PFSK-1 (cell line): ENCODE data around the gene LHPP.

Experiments used
- FOXP2 ChIP-seq: optimal IDR thresholded peaks from 2 replicates; pipeline ENCODE3; 2011; ENCODE audit warnings: borderline replicate concordance, control low read depth, inconsistent platforms; ENCODE audit not compliant: insufficient read depth; ENCODE audit errors: extremely low read length, extremely low read depth
- POLR2AphosphoS5 ChIP-seq: IDR thresholded peaks from 2 replicates; pipeline ENCODE4 v1.6.1; 2012; ENCODE audit warnings: low read depth, mild to moderate bottlenecking, control low read depth, low read length, moderate library complexity
- SIN3A ChIP-seq: IDR thresholded peaks from 2 replicates; pipeline ENCODE4 v1.6.1; 2012; ENCODE audit warnings: mild to moderate bottlenecking, low read length, moderate library complexity, borderline replicate concordance; ENCODE audit not compliant: insufficient read depth
- TAF1 ChIP-seq: IDR thresholded peaks from 2 replicates; pipeline ENCODE4 v1.6.1; 2012; ENCODE audit warnings: low read length, control low read depth, borderline replicate concordance; ENCODE audit not compliant: insufficient read depth
- TF ChIP-seq, protein P1 (sequence below), 2 experiments: IDR thresholded peaks; 2 replicates each; pipeline versions ENCODE4 v1.6.1 to v1.8.0; 2011 to 2012; ENCODE audit warnings: low read depth in 2 of 2, low read length in 2 of 2, control low read depth in 1 of 2, inconsistent platforms in 1 of 2, mild to moderate bottlenecking in 1 of 2, moderate library complexity in 1 of 2; ENCODE audit not compliant: insufficient read depth in 1 of 2

The LHPP gene

DNA sequence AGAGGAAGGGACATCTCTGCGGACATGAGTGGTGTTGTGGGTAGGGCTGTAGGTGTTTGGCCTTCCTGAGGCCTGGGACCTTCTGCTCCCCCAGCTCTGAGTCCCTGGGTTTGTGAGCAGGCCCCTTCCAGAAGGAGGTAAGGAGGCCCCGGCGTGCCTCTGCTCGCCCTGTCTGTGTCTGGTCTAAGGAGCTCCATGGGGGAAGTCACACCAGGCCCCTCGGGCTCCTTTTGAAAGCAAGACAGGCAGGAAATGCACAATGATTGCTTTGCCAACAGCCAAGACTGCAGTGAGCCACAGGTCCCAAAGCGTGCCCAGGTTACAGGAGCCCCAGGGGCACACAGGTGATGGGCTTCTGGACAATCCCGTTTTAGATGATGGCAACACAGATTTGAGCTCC lies 193.1 kb downstream of the LHPP start:
- TF ChIP-seq POLR2AphosphoS5 (no peak), TAF1 (no peak), SIN3A (no peak), FOXP2 (no peak)
- TF ChIP-seq, protein P1, sequence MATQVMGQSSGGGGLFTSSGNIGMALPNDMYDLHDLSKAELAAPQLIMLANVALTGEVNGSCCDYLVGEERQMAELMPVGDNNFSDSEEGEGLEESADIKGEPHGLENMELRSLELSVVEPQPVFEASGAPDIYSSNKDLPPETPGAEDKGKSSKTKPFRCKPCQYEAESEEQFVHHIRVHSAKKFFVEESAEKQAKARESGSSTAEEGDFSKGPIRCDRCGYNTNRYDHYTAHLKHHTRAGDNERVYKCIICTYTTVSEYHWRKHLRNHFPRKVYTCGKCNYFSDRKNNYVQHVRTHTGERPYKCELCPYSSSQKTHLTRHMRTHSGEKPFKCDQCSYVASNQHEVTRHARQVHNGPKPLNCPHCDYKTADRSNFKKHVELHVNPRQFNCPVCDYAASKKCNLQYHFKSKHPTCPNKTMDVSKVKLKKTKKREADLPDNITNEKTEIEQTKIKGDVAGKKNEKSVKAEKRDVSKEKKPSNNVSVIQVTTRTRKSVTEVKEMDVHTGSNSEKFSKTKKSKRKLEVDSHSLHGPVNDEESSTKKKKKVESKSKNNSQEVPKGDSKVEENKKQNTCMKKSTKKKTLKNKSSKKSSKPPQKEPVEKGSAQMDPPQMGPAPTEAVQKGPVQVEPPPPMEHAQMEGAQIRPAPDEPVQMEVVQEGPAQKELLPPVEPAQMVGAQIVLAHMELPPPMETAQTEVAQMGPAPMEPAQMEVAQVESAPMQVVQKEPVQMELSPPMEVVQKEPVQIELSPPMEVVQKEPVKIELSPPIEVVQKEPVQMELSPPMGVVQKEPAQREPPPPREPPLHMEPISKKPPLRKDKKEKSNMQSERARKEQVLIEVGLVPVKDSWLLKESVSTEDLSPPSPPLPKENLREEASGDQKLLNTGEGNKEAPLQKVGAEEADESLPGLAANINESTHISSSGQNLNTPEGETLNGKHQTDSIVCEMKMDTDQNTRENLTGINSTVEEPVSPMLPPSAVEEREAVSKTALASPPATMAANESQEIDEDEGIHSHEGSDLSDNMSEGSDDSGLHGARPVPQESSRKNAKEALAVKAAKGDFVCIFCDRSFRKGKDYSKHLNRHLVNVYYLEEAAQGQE (IDR thresholded peaks at IDR 0.05; ENCODE audit: insufficient read depth in 1 of 2, low read depth in 2 of 2, low read length in 2 of 2) = no peak

DNA sequence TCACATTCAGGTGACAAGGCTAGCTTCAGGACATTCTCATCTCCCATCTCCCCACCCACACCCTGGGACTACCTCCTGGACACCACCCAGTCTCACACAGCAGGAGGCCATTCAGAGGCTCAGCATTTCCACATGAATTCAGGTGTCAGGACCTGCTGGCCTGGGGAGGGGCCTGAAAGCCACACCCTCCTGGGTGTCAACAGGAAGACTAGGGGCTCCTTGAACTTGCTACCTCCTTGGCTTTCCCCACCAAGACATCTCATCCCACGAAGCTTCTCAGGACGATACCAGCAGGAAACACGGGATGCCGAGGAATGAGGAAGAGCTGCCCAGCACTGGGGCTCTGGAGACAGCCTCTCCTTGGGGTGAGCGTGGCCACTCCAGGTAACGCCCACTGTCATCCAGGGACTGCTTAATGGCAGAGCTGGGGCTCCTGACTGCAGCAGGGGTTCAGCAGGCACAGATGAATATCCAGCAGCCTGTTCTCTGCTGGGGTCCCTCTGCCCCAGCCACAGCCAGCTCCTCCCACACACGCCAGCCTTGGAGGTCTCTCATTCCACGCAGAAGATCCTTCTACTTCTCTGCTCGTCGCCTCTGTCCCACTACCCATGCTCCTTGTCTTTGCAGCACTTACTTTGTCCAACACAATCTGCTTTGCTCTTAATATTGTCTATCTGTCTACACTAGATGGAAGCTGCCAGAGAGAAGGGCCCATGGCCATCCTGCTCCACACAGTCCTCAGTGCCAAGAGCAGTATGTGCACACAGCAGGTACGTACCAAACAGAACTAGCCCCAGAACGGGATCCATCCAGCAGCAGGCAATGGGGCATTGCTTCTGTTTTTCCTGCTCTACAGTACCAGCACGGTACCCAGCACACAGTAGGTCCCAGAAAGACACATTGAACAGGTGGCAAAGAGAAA lies 193.8 kb downstream of the LHPP start:
- TF ChIP-seq FOXP2 = no peak
- TF ChIP-seq SIN3A = no peak
- TF ChIP-seq POLR2AphosphoS5 = no peak
- TF ChIP-seq, protein P1 (IDR thresholded peaks at IDR 0.05; ENCODE audit: insufficient read depth in 1 of 2, low read depth in 2 of 2, low read length in 2 of 2) = no peak
- TF ChIP-seq TAF1 = no peak

DNA sequence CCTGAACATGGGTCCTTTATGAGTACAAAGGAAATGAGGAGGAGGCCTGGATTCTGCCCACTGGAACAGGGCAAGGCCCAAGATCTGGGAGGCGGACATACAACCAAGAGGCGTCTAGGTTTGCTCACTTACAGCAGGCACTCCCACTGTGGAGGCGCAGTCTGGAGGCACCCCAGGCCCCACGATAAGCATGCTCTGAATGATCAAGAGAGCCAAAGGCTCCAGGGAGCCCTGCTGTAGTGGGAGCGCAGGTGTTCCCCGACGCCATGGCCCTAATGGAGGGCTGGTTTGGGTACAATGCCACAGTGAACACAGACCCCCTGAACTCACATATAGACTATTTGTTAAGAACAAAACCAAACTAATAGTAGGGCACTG lies 194.5 kb downstream of the LHPP start:
- no peak for TF ChIP-seq SIN3A
- TF ChIP-seq TAF1 = no peak
- no peak for TF ChIP-seq POLR2AphosphoS5

DNA sequence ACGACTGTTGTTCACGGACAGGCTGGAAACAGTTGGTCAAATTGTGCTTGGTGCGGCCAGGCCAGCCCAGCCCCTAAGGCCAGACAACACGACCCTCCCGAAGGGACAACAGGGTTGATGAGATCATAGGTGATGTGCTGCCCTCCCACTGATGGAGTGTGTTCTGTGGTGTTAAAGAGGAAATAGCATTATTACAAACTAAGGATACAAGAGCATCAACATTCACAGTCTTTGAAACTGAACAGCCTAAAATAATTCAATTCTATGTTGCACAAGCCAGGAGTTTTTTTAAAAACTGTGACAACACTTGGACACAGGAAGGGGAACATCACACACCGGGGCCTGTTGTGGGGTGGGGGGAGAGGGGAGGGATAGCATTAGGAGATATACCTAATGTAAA lies 194.9 kb downstream of the LHPP start:
- TF ChIP-seq SIN3A (no peak), TAF1 (no peak), FOXP2 (no peak)
- TF ChIP-seq, protein P1 (IDR thresholded peaks at IDR 0.05; ENCODE audit: insufficient read depth in 1 of 2, low read depth in 2 of 2, low read length in 2 of 2) = no peak

DNA sequence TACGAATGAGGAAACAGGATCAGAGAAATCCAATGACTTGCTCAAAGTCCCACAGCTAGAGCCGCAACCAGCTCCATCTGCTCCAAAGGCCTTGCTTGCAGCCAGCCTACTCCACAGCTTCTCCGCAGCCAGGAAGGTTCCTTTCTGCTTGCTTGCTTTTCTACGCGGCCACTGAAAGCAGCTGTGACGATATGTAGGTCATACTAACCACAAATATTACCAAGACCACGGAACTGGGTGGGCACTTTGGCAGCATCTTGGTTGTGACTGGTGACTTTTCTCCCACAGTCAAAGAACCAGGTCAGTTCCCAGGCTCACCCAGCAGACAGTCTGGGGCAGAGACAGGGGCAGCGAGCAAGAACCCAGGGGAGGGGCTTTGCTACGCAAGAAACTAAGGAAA lies 196.2 kb downstream of the LHPP start:
- TF ChIP-seq, protein P1 (IDR thresholded peaks at IDR 0.05; ENCODE audit: insufficient read depth in 1 of 2, low read depth in 2 of 2, low read length in 2 of 2) = no peak
- no peak for TF ChIP-seq TAF1
- TF ChIP-seq FOXP2 = no peak
- TF ChIP-seq SIN3A = no peak
- TF ChIP-seq POLR2AphosphoS5 = no peak
